Common myeloid progenitor, CD34-positive (primary cell): ENCODE measurements around the gene SLC25A6.

Experiments
- CTCF ChIA-PET: fragments of 350-600 bp; sonication (Branson Sonifier 250); formaldehyde crosslinking; loops from one replicate; lab custom pipeline; 2021; ENCODE audit warnings: antibody characterized with exemption; lab: Charles Lee
- POLR2A ChIA-PET: fragments of 350-600 bp; sonication (Branson Sonifier 250); formaldehyde crosslinking; loops from one replicate; lab custom pipeline; 2021; ENCODE audit warnings: antibody characterized with exemption; lab: Charles Lee
- DNase-seq, 3 donors: peaks; one replicate each; pipeline versions ENCODE4 v3.0.0 to v3.0.0-alpha.2; 2013
- H3K27ac ChIP-seq, 2 experiments: 1 replicate in 1 of 2; 2 replicates in 1 of 2; pipeline ENCODE4 v1.7.0; 2013; ENCODE audit warnings: inconsistent platforms in 2 of 2, low read length in 2 of 2, mild to moderate bottlenecking in 2 of 2, low read depth in 1 of 2, moderate library complexity in 1 of 2; ENCODE audit not compliant: severe bottlenecking in 2 of 2, insufficient read depth in 1 of 2, poor library complexity in 1 of 2
- H3K27me3 ChIP-seq, 5 experiments: replicated peaks in 2 of 5; 1 replicate in 3 of 5; 2 replicates in 2 of 5; pipeline versions ENCODE4 v1.6.1 to v1.7.0; 2013; ENCODE audit warnings: low read length in 4 of 5, mild to moderate bottlenecking in 2 of 5, moderate library complexity in 2 of 5, inconsistent platforms in 1 of 5; ENCODE audit not compliant: insufficient read depth in 5 of 5, control insufficient read depth in 4 of 5
- H3K36me3 ChIP-seq, 4 experiments: 1 replicate in 2 of 4; 2 replicates in 2 of 4; pipeline versions ENCODE4 v1.6.1 to v1.7.0; 2013; ENCODE audit warnings: low read length in 3 of 4, control low read depth in 1 of 4, mild to moderate bottlenecking in 1 of 4; ENCODE audit not compliant: control insufficient read depth in 4 of 4, insufficient read depth in 4 of 4
- H3K4me1 ChIP-seq, 4 experiments: 1 replicate in 3 of 4; 2 replicates in 1 of 4; pipeline versions ENCODE4 v1.6.1 to v1.7.1; 2013; ENCODE audit warnings: low read length in 3 of 4, mild to moderate bottlenecking in 3 of 4, control low read depth in 1 of 4, inconsistent platforms in 1 of 4, moderate library complexity in 1 of 4; ENCODE audit not compliant: control insufficient read depth in 4 of 4, insufficient read depth in 4 of 4; ENCODE audit errors: control extremely low read depth in 1 of 4
- H3K4me3 ChIP-seq, 7 experiments: 1 replicate in 4 of 7; 2 replicates in 3 of 7; pipeline versions ENCODE4 v1.5.1 to v1.7.0; 2013; ENCODE audit warnings: mild to moderate bottlenecking in 7 of 7, low read length in 6 of 7, moderate library complexity in 6 of 7, inconsistent platforms in 2 of 7, low read depth in 2 of 7, control low read depth in 1 of 7; ENCODE audit not compliant: insufficient read depth in 4 of 7, control insufficient read depth in 1 of 7; ENCODE audit errors: extremely low read depth in 1 of 7
- H3K9me3 ChIP-seq, 5 experiments: 1 replicate in 4 of 5; 2 replicates in 1 of 5; pipeline versions ENCODE4 v1.6.1 to v1.7.1; 2013; ENCODE audit warnings: low read length in 4 of 5, mild to moderate bottlenecking in 2 of 5, inconsistent platforms in 1 of 5, low read depth in 1 of 5, moderate library complexity in 1 of 5; ENCODE audit not compliant: control insufficient read depth in 4 of 5, insufficient read depth in 2 of 5; ENCODE audit errors: control extremely low read depth in 1 of 5
- WGBS: methylation state at CpG from one replicate; pipeline ENCODE4 v1.1.5; 2013; ENCODE audit not compliant: insufficient coverage; 5-methylcytosine and 5-hydroxymethylcytosine counted together

SLC25A6 gene

DNA sequence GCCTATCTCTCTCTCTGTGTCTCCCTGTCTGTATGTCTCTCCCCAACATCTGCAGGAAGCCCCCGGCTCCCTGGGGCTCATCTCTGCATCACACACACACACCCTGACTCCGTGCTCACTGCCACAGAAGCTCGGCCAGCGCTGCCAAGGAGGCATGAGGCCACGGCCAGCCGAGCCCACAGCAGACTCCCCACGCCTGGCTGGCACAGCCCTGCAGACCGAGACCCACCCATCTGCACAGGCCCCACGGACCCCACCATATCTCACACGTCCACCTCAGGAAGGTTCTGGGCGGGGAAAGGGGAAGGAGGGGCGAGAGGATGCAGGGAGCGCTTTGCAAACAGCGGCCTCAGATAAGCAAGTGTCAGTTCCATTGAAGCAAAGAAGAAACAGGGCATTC, 28.5 kb upstream of the SLC25A6 start:
- CTCF ChIA-PET, result no interaction called here
- H3K9me3 ChIP-seq, result peaks cover 2 to 37% (median 33%) of the 10 kb centered on the region in 5 experiments
- no peaks in the 10 kb centered on the region for H3K4me1 ChIP-seq
- peaks cover 19 to 87% (median 62%) of the 10 kb centered on the region in 4 experiments for H3K36me3 ChIP-seq
- 79% methylated on average over 2 of the region's 14 CpGs for WGBS
- POLR2A ChIA-PET, result no interaction called here
- H3K4me3 ChIP-seq, result no peak overlapping the region
- H3K27me3 ChIP-seq, result no peaks in the 10 kb centered on the region
- no peak overlapping the region for H3K27ac ChIP-seq
- peak; percentile 13 to 62 (median 37) for DNase-seq

DNA sequence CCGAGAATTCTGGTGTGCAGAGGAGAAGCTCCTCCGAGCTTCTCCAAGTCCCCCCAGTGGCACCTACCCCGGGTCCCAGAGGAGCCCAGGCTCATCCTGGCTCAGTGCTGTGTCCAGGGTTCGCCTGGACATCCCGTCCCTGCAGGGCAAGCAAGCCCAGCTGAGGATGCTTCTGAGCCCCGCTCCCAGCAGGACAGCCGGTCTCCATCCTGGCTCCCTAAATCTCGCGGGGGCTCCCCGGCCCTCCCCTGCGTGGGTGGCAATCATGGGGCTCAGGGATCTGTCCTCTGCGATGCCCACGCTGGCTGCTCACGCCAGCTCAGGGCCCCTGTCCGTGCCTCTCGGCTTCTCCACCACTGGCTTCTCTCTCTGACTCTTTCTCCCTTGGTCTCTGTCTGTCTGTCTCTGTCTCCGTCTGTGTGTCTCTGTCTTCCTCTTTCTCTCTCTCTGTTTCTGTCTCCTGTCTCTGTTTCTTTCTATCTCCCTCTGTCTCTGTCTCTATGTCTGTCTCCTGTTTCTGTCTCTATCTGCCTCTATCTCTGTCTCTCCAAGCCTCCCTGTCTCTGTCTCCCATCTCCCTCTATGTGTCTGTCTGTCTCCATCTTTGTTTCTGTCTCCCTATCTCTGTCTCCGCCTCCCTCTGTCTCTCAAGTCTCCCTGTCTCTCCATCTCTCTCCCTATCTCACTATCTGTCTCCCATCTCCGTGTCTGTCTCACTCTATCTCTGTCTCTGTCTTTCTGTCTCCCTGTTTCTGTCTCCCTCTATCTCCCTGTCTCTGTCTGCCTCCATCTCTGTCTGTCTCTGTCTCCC, 27.8 kb upstream of the SLC25A6 start:
- Histone ChIP-seq H3K4me1 (no peaks in the 10 kb centered on the region), H3K9me3 (peaks cover 2 to 35% (median 30%) of the 10 kb centered on the region in 5 experiments), H3K27me3 (no peaks in the 10 kb centered on the region), H3K4me3 (no peak overlapping the region), H3K27ac (no peak overlapping the region), H3K36me3 (peaks cover 16 to 81% (median 57%) of the 10 kb centered on the region in 4 experiments)
- 87% methylated on average over 19 of the region's 19 CpGs for WGBS
- DNase-seq, result no peak
- ChIA-PET CTCF (no interaction called here), POLR2A (no interaction called here)

DNA sequence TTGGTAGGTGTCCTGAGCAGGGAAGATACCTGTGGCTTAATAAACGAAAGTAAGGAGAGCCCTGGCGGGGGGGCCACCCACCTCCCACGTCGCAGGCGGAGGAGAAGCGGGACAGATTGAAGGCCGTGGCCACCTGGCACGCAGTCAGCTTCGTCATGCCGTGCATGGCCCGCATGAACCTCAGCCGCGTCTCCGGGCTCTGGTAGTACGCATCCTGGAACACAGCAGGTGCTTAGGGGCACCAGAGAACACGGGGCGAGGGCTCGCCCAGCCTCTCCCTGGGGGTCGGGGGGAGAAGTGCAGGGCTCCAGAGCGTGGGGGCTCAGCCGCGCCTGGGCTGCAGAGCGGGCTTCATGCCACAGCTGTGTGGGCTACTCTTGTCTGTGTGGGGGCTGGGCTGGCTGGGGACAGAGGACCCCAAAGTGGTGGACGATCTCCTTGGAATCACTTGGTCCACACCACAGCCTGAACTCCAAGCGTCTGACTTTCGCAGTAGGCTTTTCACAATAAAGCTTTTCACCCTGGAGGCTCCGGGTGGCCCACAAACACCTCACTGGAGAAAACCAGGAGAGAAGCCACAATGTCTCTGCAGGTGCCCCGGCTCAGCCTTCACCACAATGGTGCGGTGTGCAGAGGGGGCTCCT, 27.1 kb upstream of the SLC25A6 start:
- peaks cover 2 to 34% (median 30%) of the 10 kb centered on the region in 5 experiments for H3K9me3 ChIP-seq
- ChIA-PET POLR2A (no interaction called here), CTCF (no interaction called here)
- no peaks in the 10 kb centered on the region for H3K27me3 ChIP-seq
- WGBS, result 90% methylated on average over 28 of the region's 29 CpGs
- H3K4me1 ChIP-seq, result no peaks in the 10 kb centered on the region
- peaks cover 16 to 79% (median 60%) of the 10 kb centered on the region in 4 experiments for H3K36me3 ChIP-seq
- H3K4me3 ChIP-seq, result no peak overlapping the region
- DNase-seq, result no peak
- H3K27ac ChIP-seq, result no peak overlapping the region

DNA sequence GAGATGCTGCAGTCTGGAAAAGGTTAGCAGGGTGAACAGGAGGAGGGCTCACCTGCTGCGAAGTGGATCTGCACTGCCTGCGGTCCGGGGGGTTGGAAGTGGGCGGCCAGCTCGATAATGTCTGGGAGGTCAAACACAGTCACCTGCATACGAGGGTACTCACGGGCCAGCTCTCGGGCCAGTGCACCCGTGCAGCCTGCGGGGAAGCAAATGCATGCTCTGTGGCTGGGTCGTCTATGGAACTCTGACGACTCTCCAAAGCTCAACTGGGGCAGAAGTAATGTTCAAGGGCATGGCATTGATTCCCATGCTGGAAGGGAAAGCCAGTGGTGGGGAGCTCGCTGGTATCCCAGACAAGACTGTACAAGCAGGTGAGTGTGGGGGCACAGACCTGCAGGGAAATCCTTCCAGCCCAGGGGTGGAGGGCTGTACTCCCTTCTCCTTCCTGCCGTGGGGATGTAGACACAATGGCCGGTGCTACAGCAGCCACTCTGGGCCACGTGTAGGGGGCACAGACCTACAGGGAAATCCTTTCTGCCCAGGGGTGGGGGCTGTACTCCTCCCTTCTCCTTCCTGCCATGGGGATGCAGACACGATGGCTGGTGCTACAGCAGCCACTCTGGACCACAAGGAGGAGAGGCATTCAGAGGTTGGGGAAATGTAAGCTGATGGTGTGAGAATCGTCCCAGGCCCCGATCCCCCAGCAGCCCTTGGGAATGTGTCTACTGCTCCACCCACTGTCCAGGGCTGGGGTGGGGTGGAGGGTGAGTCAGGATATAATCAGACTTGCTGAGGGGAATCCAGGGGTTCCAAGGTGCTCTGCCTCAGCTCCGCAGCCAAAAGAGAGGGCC, 26.2 kb upstream of the SLC25A6 start:
- Histone ChIP-seq H3K4me1 (no peaks in the 10 kb centered on the region), H3K27me3 (no peaks in the 10 kb centered on the region), H3K9me3 (peaks cover 2 to 27% (median 23%) of the 10 kb centered on the region in 5 experiments), H3K27ac (no peak overlapping the region), H3K4me3 (no peak overlapping the region), H3K36me3 (peaks cover 13 to 79% (median 59%) of the 10 kb centered on the region in 4 experiments)
- ChIA-PET CTCF (no interaction called here), POLR2A (no interaction called here)
- 91% methylated on average over 16 of the region's 20 CpGs for WGBS
- no peak for DNase-seq

DNA sequence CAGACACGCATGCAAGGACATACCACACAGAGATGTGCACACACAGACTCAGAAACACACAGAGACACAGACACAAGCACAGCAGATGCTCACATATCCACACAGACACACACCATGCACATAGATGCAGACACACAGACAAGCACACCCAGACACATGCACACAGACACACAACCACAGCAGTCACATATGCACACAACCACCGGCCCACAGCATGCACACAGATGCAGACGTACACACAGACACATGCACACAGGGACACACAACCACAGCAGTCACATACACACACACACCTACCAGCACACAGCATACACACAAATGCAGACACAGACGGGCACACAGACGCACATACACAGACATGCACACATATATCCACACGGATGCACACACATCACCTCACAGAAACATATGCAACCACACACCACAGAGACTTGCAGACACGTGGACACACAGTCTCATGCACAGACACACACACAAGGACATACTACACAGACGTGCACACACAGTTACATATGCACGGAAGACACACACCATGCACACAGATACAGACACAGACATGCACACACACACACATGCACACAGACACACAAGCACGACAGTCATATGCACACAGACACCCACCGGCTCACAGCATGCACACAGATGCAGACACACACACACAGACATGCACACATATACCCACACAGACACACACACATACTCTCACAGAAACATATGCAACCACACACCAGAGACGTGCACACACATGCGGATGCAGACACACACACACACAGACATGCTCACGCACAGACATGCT, 25.2 kb upstream of the SLC25A6 start:
- H3K36me3 ChIP-seq, result peaks cover 12 to 78% (median 56%) of the 10 kb centered on the region in 4 experiments
- H3K27ac ChIP-seq, result no peak overlapping the region
- 79% methylated on average over 10 of the region's 14 CpGs for WGBS
- no peaks in the 10 kb centered on the region for H3K27me3 ChIP-seq
- peaks cover 0 to 18% (median 17%) of the 10 kb centered on the region in 5 experiments for H3K9me3 ChIP-seq
- H3K4me1 ChIP-seq, result no peaks in the 10 kb centered on the region
- DNase-seq, result no peak
- POLR2A ChIA-PET, result no interaction called here
- CTCF ChIA-PET, result no interaction called here
- H3K4me3 ChIP-seq, result no peak overlapping the region

DNA sequence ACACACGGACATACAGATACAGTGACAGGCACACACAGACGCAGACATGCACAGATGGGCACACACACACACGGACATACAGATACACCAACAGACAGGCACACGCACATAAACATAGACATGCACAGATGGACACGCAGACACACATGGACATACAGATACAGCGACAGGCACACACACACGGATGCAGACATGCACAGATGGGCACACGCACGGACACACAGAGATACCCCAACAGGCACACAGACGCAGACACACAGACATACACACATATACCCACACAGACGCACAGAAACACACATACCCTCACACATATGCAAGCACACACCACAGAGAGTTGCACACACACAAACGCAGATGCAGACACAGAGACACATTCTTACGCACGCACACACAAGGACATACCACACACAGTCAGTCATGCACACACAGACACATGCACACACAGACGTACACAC, 24.4 kb upstream of the SLC25A6 start:
- 90% methylated on average over 10 of the region's 15 CpGs for WGBS
- POLR2A ChIA-PET, result no interaction called here

More for the DNA sequence above, 24.4 kb upstream of the SLC25A6 start:
- Histone ChIP-seq H3K36me3 (peaks cover 6 to 76% (median 56%) of the 10 kb centered on the region in 4 experiments), H3K4me1 (no peaks in the 10 kb centered on the region), H3K27ac (no peak overlapping the region), H3K27me3 (no peaks in the 10 kb centered on the region), H3K4me3 (no peak overlapping the region), H3K9me3 (peaks cover 0 to 10% (median 10%) of the 10 kb centered on the region in 5 experiments)
- CTCF ChIA-PET, result no interaction called here
- no peak for DNase-seq
